SK-N-SH (cell line): ENCODE results near the gene WHAMM. TPM values are rescaled to one million over a fixed set of nuclear protein-coding genes. Genes with fewer than 3 reads are reported as not detected.
A peak's percentile ranks its signal among the peaks of the same experiment; 100 is the strongest.

Experiments used
- CTCF ChIA-PET: fragments of 300-600, 350-600 bp; formaldehyde crosslinking; extraction: SDS; loops from one replicate; lab custom pipeline; 2021; lab: Yijun Ruan, JAX
- POLR2A ChIA-PET: fragments of 350-600 bp; sonication (Branson Sonifier 250); formaldehyde crosslinking; extraction: SDS; loops from one replicate; lab custom pipeline; 2020; ENCODE audit warnings: antibody characterized with exemption, inconsistent platforms; lab: Yijun Ruan, JAX
- DNase-seq: peaks from one replicate; pipeline ENCODE4 v3.0.0; 2012
- H2AFZ ChIP-seq: fragments of 200-600 bp; sonication (generic); 2 replicates; pipeline ENCODE4 v1.8.1; 2016; ENCODE audit warnings: antibody characterized with exemption, mild to moderate bottlenecking, low read depth
- H3F3A ChIP-seq: fragments of 200-600 bp; sonication (generic); replicated peaks from 2 replicates; pipeline ENCODE3; 2016; ENCODE audit warnings: antibody characterized with exemption, mild to moderate bottlenecking; ENCODE audit not compliant: insufficient read depth
- H3K27ac ChIP-seq, 2 experiments: fragments of 200-500 bp in 1 of 2; fragments of 200-600 bp in 1 of 2; sonication (Bioruptor generic) in 1 of 2; sonication (generic), shearing (Covaris generic) in 1 of 2; 2 replicates each; pipeline versions ENCODE4 v1.5.1 to v1.6.1; 2014 to 2016; ENCODE audit warnings: low read depth in 2 of 2, inconsistent platforms in 1 of 2, low read length in 1 of 2, mild to moderate bottlenecking in 1 of 2, mixed read lengths in 1 of 2
- H3K27me3 ChIP-seq: fragments of 200-600 bp; sonication (generic), shearing (Covaris generic); 2 replicates; pipeline ENCODE4 v1.6.1; 2016; ENCODE audit warnings: mixed run types; ENCODE audit not compliant: insufficient read depth
- H3K36me3 ChIP-seq, 2 experiments: fragments of 200-500 bp in 1 of 2; fragments of 200-600 bp in 1 of 2; sonication (Bioruptor generic) in 1 of 2; sonication (generic) in 1 of 2; replicated peaks in 1 of 2; 2 replicates each; pipeline versions ENCODE3 to v1.5.1; 2014 to 2016; ENCODE audit warnings: low read length in 1 of 2, mild to moderate bottlenecking in 1 of 2; ENCODE audit not compliant: insufficient read depth in 2 of 2, control insufficient read depth in 1 of 2
- H3K4me1 ChIP-seq, 2 experiments: fragments of 200-500 bp in 1 of 2; fragments of 200-600 bp in 1 of 2; sonication (Bioruptor generic) in 1 of 2; sonication (generic), shearing (Covaris generic) in 1 of 2; 2 replicates each; pipeline versions ENCODE4 v1.5.1 to v1.6.1; 2014 to 2016; ENCODE audit warnings: low read depth in 1 of 2, low read length in 1 of 2, mixed run types in 1 of 2; ENCODE audit not compliant: insufficient read depth in 2 of 2, control insufficient read depth in 1 of 2
- H3K4me2 ChIP-seq: fragments of 200-600 bp; sonication (generic), shearing (Covaris generic); 2 replicates; pipeline ENCODE4 v1.6.1; 2017; ENCODE audit warnings: mixed run types
- H3K4me3 ChIP-seq, 2 experiments: fragments of 200-500 bp in 1 of 2; fragments of 200-600 bp in 1 of 2; sonication (Bioruptor generic) in 1 of 2; sonication (generic), shearing (Covaris generic) in 1 of 2; 2 replicates each; pipeline versions ENCODE4 v1.5.1 to v1.8.1; 2014 to 2016; ENCODE audit warnings: low read depth in 2 of 2, inconsistent platforms in 1 of 2, low read length in 1 of 2, mild to moderate bottlenecking in 1 of 2, mixed read lengths in 1 of 2, moderate library complexity in 1 of 2
- H3K79me2 ChIP-seq: fragments of 200-600 bp; sonication (generic); 2 replicates; pipeline ENCODE4 v1.8.1; 2017; ENCODE audit warnings: mild to moderate bottlenecking; ENCODE audit not compliant: insufficient read depth
- H3K9ac ChIP-seq: fragments of 200-600 bp; sonication (generic); 2 replicates; pipeline ENCODE4 v1.6.1; 2017; ENCODE audit warnings: mixed run types
- H3K9me2 ChIP-seq: fragments of 200-600 bp; sonication (generic); 2 replicates; pipeline ENCODE4 v1.6.1; 2017; ENCODE audit warnings: mixed run types
- H3K9me3 ChIP-seq: fragments of 200-600 bp; sonication (generic); 2 replicates; pipeline ENCODE4 v1.6.1; 2017; ENCODE audit warnings: mixed run types, mild to moderate bottlenecking, moderate library complexity
- H4K20me1 ChIP-seq: fragments of 200-600 bp; sonication (generic); 2 replicates; pipeline ENCODE4 v1.6.1; 2017; ENCODE audit warnings: mild to moderate bottlenecking, mixed run types; ENCODE audit not compliant: insufficient read depth
- EP300 ChIP-seq, 2 experiments: IDR thresholded peaks; 2 replicates each; pipeline versions ENCODE4 v1.4.0 to v1.6.1; 2012; ENCODE audit warnings: borderline replicate concordance in 1 of 2, low read depth in 1 of 2, low read length in 1 of 2
- EZH2phosphoT487 ChIP-seq: fragments of 200-600 bp; sonication (generic); IDR thresholded peaks from 2 replicates; pipeline ENCODE4 v1.6.1; 2017; ENCODE audit warnings: low read depth, mixed run types, mild to moderate bottlenecking, antibody characterized with exemption, moderate library complexity, borderline replicate concordance
- FOSL2 ChIP-seq: IDR thresholded peaks from 2 replicates; pipeline ENCODE4 v1.4.0; 2012; ENCODE audit warnings: low read depth, mild to moderate bottlenecking, moderate library complexity, borderline replicate concordance
- FOXM1 ChIP-seq: IDR thresholded peaks from 2 replicates; pipeline ENCODE4 v1.4.0; 2012; ENCODE audit warnings: low read depth, mild to moderate bottlenecking
- JUND ChIP-seq: IDR thresholded peaks from 2 replicates; pipeline ENCODE4 v1.4.0; 2012
- MEF2A ChIP-seq: IDR thresholded peaks from 2 replicates; pipeline ENCODE4 v1.4.0; 2012; ENCODE audit warnings: low read depth, borderline replicate concordance
- MXI1 ChIP-seq: IDR thresholded peaks from 2 replicates; pipeline ENCODE4 v1.6.1; 2012; ENCODE audit warnings: mild to moderate bottlenecking, low read depth, low read length, improper control_type of control experiment
- POLR2AphosphoS5 ChIP-seq: IDR thresholded peaks from 2 replicates; pipeline ENCODE4 v1.6.1; 2012; ENCODE audit warnings: low read depth, low read length
- SMC3 ChIP-seq: IDR thresholded peaks from 2 replicates; pipeline ENCODE4 v1.6.1; 2012; ENCODE audit warnings: low read depth, low read length, improper control_type of control experiment
- TAF1 ChIP-seq: IDR thresholded peaks from 2 replicates; pipeline ENCODE4 v1.6.1; 2012; ENCODE audit warnings: low read depth, mild to moderate bottlenecking, low read length, moderate library complexity, borderline replicate concordance
- TCF12 ChIP-seq: IDR thresholded peaks from 2 replicates; pipeline ENCODE4 v1.4.0; 2012
- WGBS: methylation state at CpG from one replicate; pipeline ENCODE4 v1.1.6; 2017; ENCODE audit warnings: low lambda C conversion rate; 5-methylcytosine and 5-hydroxymethylcytosine counted together
- polyA plus RNA-seq, 3 experiments: library from polyadenylated mRNA; depleted of rRNA; stranded (reverse); fragments of >200 nt; gene quantifications; 2 replicates each; pipeline ENCODE4 v1.2.3, GENCODE V29; 2012
- TF ChIP-seq, protein P1 (sequence below): fragments of 200-600 bp; sonication (generic); IDR thresholded peaks from 2 replicates; pipeline ENCODE4 v1.6.1; 2017; ENCODE audit warnings: antibody characterized with exemption, mild to moderate bottlenecking, moderate library complexity
- TF ChIP-seq, protein P2 (sequence below): IDR thresholded peaks from 2 replicates; pipeline ENCODE4 v1.4.0; 2012; ENCODE audit warnings: low read depth
- TF ChIP-seq, protein P3 (sequence below): fragments of 150-350 bp; IDR thresholded peaks from 2 replicates; pipeline ENCODE4 v1.6.1; 2017; ENCODE audit warnings: antibody characterized with exemption, low read length, low read depth, borderline replicate concordance
- TF ChIP-seq, protein P4 (sequence below): IDR thresholded peaks from 2 replicates; pipeline ENCODE4 v1.6.1; 2012; ENCODE audit warnings: mild to moderate bottlenecking, low read depth, low read length, moderate library complexity
- TF ChIP-seq, protein P5 (sequence below): fragments of 150-350 bp; IDR thresholded peaks from 2 replicates; pipeline ENCODE4 v1.6.1; 2016; ENCODE audit warnings: mild to moderate bottlenecking, low read depth, low read length

Gene WHAMM
- polyA plus RNA-seq, 1 of the 3 experiments (the other 2 are of a cell fraction): 2.3 TPM

DNA sequence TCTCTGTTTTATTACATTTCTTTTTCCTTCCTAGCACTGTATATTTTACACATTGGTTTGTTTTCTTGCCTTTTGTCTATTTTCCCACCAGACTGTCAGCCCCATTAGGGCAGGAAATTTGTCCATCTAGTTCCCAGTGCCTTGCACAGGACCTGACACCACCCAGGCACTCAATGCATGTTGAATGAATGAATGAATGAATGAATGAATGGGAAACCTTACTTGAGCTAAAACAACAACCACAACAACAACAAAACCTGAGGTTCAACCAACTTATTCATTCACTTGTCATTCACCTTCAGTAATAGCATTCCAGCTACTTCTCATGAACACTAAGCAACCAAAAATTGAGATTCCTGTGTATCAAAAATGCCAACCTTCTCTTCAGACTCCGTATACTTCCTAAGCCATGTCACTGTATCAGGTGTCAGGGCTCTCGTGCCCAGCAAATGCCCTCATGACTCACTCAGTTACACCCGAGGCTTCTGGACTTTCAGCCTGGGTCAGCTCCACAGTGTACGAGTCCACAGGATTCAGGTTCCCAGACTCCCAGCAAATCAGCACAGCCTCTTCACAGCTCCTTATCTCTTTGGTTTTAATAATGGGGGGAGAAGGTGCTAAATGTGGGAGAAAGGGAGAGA, 40.9 kb upstream of the WHAMM start (continued):
- TF ChIP-seq, protein P1, sequence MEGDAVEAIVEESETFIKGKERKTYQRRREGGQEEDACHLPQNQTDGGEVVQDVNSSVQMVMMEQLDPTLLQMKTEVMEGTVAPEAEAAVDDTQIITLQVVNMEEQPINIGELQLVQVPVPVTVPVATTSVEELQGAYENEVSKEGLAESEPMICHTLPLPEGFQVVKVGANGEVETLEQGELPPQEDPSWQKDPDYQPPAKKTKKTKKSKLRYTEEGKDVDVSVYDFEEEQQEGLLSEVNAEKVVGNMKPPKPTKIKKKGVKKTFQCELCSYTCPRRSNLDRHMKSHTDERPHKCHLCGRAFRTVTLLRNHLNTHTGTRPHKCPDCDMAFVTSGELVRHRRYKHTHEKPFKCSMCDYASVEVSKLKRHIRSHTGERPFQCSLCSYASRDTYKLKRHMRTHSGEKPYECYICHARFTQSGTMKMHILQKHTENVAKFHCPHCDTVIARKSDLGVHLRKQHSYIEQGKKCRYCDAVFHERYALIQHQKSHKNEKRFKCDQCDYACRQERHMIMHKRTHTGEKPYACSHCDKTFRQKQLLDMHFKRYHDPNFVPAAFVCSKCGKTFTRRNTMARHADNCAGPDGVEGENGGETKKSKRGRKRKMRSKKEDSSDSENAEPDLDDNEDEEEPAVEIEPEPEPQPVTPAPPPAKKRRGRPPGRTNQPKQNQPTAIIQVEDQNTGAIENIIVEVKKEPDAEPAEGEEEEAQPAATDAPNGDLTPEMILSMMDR: no peak
- 0 out of 2 replicates have a peak, but pooled peaks have one; percentile 4 for TF ChIP-seq TCF12
- TF ChIP-seq EZH2phosphoT487: no peak
- no peak; the same call in 1 of the 2 replicates for TF ChIP-seq JUND
- TF ChIP-seq SMC3: no peak
- TF ChIP-seq, protein P2, sequence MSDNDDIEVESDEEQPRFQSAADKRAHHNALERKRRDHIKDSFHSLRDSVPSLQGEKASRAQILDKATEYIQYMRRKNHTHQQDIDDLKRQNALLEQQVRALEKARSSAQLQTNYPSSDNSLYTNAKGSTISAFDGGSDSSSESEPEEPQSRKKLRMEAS: 0 out of 2 replicates have a peak, but pooled peaks have one; percentile 31
- TF ChIP-seq FOSL2: peak; percentile 41; the same call in 1 of the 2 replicates
- no peak for TF ChIP-seq TAF1
- TF ChIP-seq FOXM1: no peak
- no peak for TF ChIP-seq EP300 (IDR thresholded peaks at IDR 0.05; ENCODE audit: borderline replicate concordance in 1 of 2, low read depth in 1 of 2, low read length in 1 of 2)
- TF ChIP-seq MXI1: no peak
- TF ChIP-seq, protein P3, sequence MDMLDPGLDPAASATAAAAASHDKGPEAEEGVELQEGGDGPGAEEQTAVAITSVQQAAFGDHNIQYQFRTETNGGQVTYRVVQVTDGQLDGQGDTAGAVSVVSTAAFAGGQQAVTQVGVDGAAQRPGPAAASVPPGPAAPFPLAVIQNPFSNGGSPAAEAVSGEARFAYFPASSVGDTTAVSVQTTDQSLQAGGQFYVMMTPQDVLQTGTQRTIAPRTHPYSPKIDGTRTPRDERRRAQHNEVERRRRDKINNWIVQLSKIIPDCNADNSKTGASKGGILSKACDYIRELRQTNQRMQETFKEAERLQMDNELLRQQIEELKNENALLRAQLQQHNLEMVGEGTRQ: no peak

DNA sequence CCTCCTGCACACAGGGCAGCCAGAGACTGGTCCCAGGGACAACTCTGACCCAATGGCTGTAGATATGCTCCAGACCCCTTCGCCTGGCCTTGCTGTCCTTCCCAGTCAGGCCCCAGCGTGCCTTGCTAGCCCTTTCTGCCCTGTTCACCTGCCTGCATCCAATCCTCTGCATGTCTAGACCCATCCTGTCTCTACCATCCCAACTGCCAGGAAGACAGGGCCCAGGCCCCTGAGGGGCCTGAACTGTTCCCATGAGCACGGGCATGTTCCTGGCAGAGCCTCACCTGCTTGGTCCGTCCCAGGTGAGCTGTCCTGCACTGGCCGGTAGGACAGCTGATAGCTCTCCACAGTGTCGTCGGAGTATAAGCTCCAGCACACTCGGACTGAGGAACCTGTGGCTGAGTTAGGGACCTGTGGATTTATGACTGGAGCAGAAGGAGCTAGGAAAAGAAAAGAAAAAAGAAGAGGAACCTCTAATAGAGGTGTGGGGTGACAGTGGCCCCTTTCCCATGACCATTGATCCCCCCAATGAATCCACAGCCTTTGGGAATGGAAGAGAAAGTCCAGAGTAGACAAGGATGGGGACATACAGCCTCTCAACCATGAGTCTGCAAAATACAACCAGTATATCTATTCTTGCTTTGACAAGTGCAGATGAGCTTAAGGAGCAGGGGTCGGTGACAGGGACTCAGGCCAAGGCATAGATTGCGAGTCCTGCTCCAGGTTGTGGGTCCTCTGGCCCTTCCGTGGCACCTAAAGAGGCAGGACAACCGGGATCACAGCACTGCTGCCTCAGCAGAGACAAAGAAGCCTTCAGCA, 37.4 kb upstream of the WHAMM start:
- no peaks in the 10 kb centered on the region for H3K36me3 ChIP-seq
- no peaks in the 10 kb centered on the region for H3K27me3 ChIP-seq
- H3K9me3 ChIP-seq: no peaks in the 10 kb centered on the region
- no peaks in the 10 kb centered on the region for H4K20me1 ChIP-seq
- no peak overlapping the region for H3K27ac ChIP-seq
- DNase-seq: no peak
- H3K4me3 ChIP-seq: no peak overlapping the region
- no peaks in the 10 kb centered on the region for H3K9me2 ChIP-seq
- ChIA-PET POLR2A (no interaction called here), CTCF (no interaction called here)
- no peak overlapping the region for H3K9ac ChIP-seq
- no peak overlapping the region for H2AFZ ChIP-seq
- H3K79me2 ChIP-seq: no peaks in the 10 kb centered on the region
- H3K4me1 ChIP-seq: no peaks in the 10 kb centered on the region
- WGBS: 79% methylated on average over 11 of the region's 12 CpGs
- H3F3A ChIP-seq: no peaks in the 10 kb centered on the region
- H3K4me2 ChIP-seq: no peak overlapping the region
- TF ChIP-seq MXI1: no peak
- no peak for TF ChIP-seq FOSL2
- TF ChIP-seq EZH2phosphoT487: no peak
- TF ChIP-seq POLR2AphosphoS5: no peak
- TF ChIP-seq SMC3: no peak
- TF ChIP-seq TAF1: no peak
- TF ChIP-seq EP300 (IDR thresholded peaks at IDR 0.05; ENCODE audit: borderline replicate concordance in 1 of 2, low read depth in 1 of 2, low read length in 1 of 2): no peak
- TF ChIP-seq, protein P4, sequence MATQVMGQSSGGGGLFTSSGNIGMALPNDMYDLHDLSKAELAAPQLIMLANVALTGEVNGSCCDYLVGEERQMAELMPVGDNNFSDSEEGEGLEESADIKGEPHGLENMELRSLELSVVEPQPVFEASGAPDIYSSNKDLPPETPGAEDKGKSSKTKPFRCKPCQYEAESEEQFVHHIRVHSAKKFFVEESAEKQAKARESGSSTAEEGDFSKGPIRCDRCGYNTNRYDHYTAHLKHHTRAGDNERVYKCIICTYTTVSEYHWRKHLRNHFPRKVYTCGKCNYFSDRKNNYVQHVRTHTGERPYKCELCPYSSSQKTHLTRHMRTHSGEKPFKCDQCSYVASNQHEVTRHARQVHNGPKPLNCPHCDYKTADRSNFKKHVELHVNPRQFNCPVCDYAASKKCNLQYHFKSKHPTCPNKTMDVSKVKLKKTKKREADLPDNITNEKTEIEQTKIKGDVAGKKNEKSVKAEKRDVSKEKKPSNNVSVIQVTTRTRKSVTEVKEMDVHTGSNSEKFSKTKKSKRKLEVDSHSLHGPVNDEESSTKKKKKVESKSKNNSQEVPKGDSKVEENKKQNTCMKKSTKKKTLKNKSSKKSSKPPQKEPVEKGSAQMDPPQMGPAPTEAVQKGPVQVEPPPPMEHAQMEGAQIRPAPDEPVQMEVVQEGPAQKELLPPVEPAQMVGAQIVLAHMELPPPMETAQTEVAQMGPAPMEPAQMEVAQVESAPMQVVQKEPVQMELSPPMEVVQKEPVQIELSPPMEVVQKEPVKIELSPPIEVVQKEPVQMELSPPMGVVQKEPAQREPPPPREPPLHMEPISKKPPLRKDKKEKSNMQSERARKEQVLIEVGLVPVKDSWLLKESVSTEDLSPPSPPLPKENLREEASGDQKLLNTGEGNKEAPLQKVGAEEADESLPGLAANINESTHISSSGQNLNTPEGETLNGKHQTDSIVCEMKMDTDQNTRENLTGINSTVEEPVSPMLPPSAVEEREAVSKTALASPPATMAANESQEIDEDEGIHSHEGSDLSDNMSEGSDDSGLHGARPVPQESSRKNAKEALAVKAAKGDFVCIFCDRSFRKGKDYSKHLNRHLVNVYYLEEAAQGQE: no peak
- TF ChIP-seq JUND: no peak
- TF ChIP-seq MEF2A: no peak
- TF ChIP-seq, protein P3: no peak
- TF ChIP-seq, protein P5, sequence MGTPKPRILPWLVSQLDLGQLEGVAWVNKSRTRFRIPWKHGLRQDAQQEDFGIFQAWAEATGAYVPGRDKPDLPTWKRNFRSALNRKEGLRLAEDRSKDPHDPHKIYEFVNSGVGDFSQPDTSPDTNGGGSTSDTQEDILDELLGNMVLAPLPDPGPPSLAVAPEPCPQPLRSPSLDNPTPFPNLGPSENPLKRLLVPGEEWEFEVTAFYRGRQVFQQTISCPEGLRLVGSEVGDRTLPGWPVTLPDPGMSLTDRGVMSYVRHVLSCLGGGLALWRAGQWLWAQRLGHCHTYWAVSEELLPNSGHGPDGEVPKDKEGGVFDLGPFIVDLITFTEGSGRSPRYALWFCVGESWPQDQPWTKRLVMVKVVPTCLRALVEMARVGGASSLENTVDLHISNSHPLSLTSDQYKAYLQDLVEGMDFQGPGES: no peak
